GM12872 (cell line): ENCODE data around the gene RARRES2.

Experiments used
- TF ChIP-seq, protein P1 (sequence below): IDR thresholded peaks from 3 replicates; pipeline ENCODE4 v1.5.1; 2011; ENCODE audit warnings: low read depth, mild to moderate bottlenecking, low read length, moderate library complexity; ENCODE audit not compliant: insufficient read depth

Gene RARRES2

DNA sequence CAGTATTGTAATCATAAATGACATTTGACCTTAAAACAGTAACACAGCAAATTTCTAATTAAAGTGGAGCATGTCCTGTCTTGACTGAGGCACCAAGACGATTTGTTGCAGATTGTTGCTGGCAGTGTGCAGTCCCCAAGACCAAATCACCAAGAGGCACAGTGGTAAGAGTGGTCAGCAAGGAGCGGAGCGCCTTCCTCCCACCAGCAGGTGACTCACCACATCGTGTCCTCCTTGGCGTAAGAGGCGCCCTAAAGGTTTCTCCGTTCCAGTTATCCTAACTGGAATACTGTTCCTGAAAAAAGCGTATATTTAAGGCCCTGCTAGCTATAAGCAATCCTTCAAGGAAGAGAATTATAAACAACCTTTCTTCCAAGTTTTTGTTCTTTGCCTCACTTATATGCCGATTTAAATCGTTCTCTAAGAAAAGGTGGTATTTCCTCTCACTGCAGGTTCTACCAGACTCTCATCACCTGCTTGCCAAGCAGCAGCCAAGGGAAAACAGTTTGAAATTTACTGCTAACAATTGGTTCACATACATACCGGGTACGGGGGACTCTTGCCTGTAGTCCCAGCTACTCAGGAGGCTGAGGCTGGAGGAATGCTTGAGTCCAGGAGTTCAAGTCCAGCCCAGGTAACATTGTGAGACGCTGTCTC lies 16.5 kb upstream of the RARRES2 start:
- TF ChIP-seq, protein P1, sequence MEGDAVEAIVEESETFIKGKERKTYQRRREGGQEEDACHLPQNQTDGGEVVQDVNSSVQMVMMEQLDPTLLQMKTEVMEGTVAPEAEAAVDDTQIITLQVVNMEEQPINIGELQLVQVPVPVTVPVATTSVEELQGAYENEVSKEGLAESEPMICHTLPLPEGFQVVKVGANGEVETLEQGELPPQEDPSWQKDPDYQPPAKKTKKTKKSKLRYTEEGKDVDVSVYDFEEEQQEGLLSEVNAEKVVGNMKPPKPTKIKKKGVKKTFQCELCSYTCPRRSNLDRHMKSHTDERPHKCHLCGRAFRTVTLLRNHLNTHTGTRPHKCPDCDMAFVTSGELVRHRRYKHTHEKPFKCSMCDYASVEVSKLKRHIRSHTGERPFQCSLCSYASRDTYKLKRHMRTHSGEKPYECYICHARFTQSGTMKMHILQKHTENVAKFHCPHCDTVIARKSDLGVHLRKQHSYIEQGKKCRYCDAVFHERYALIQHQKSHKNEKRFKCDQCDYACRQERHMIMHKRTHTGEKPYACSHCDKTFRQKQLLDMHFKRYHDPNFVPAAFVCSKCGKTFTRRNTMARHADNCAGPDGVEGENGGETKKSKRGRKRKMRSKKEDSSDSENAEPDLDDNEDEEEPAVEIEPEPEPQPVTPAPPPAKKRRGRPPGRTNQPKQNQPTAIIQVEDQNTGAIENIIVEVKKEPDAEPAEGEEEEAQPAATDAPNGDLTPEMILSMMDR = no peak

DNA sequence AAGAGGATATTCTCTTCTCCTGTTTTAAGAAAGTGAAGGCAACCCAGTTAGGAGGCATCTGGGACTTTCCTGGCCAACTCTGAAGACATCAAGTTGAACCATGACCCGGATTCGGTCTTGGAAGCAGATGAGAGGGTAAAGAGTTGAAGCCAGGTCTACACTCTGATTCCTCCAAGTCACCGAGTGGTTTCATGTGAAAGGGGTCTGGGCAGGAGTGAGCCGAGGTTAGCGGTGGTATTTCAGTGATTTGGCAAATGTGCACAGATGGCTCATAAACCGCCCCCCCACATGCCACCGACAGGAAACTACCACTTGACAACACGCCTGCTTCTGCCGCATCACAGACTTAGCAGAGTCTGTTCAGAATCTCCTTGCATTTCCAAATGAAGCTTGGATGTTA lies 15.8 kb upstream of the RARRES2 start:
- TF ChIP-seq, protein P1 = no peak

DNA sequence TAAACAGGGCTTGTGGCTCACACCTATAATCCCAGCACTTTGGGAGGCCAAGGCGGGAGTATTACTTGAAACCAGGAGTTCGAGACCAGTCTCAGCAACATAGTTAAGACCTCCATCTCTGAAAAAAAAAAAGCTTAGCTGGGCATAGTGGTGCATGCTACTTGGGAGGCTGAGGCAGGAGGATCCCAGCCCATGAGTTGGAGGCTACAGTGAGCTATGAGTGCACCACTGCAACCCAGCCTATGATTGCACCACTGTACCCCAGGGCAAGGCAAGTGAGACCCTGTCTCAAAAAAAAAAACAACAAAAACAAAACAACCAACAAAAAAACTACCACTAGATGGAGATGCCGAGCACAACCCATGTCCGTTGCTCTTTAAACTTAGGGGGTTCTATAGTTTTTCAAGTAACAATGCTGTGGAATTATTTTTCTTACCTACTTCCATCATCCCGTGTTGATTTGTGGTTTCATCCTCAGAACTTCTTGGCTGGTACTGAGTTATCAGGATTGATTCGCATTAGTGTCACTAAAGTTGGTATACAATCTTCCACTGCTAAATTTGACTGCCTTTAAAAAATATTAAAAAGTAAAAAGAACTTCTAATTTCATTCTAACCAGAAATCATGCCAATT lies 15.0 kb upstream of the RARRES2 start:
- TF ChIP-seq, protein P1 = peak; percentile 76

DNA sequence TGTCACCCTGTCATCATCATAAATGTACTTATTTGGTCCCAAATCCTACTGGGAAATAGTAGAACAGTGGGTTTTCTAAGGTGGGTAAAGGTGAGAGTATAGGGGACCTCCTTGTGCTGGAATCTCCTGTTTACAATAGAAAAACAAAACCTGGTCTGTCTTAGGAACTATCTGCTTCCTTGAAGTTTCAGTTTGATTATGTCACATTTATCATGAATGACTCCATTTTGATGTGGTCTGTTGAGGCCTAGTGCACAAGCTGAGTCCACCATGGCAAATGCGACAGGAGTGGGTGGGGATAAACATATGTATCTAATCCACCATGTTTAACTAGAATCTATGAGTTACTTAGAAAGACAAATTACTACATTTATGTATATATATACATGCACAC lies 14.2 kb upstream of the RARRES2 start:
- TF ChIP-seq, protein P1 = no peak

DNA sequence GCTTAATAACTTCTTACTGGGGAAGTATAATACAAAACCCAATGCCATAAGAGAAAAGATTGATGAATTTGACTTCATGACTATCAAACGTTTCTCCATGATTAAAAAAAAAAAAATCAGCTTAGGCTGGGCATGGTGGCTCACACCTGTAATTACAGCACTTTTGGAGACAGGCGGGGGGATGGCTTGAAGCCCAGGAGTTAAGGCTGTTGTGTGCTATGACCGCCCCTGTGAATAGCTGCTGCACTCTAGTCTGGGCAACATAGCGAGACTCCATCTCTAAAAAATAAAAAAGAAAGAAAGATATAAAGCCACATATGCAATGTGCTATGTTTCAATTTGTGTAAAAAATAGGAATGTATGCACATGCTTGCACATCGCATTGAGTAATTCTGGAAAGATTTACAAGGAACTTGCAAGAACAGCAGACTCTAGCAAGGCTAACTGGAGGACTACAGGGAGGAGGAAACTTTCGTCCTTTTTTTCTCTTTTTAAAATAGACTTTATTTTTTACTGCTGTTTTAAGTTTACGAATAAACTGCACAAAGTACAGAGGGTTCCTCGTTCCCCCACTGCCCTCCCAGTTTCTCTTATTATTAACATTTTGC lies 10.3 kb upstream of the RARRES2 start:
- TF ChIP-seq, protein P1 = no peak

DNA sequence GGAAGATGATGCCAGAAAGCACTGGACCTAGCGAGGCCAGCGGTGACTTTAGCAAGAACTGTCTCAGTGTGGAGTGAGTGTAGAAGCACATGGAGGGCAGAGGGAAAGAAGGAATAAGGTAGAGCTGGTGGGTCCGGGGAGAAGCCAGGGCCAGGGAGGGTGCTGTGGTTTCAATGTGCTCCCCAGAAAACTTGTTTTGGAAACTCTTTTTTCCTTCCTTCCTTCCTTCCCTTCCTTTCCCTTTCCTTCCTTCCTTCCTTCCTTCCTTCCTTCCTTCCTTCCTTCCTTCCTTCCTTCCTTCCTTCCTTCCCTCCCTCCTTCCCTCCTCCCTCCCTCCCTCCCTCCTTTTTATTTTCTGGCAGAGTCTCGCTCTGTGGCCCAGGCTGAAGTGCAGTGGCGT lies 5.5 kb upstream of the RARRES2 start:
- TF ChIP-seq, protein P1 = no peak

DNA sequence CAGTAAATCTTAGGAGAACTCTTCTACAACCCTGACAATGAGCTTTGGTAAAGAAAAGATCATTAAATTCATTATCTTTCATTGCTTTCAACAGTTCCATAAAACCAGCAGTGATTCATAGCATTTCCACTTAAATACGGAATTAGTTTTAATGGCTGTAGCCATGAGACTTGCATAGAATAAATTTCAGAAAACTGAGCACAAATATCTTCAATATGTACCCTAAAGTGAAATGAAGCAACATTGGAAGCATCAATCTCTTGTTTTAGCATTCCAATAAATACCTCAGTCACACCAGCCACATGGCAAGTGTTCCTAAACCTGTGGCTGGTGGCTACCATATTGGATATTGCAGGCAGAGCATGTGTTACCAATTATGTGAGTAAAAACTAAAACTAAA lies 3.6 kb upstream of the RARRES2 start:
- TF ChIP-seq, protein P1 = no peak
